Epithelial cell of esophagus (primary cell): Measurements from ENCODE around the gene DHFR.

ENCODE experiments used
- DNase-seq: peaks from one replicate; pipeline ENCODE4 v3.0.0; 2010; ENCODE audit warnings: low read depth
- H3K4me3 ChIP-seq: 2 replicates; pipeline ENCODE4 v1.5.1; 2011; ENCODE audit warnings: mild to moderate bottlenecking, low read length, control low read depth
- CTCF ChIP-seq: IDR thresholded peaks from 2 replicates; pipeline ENCODE4 v1.5.1; 2011; ENCODE audit warnings: low read depth, mild to moderate bottlenecking, low read length, control low read depth, inconsistent platforms; ENCODE audit not compliant: insufficient read depth; ENCODE audit errors: missing control alignments

The DHFR gene

GRCh38 chr5:80696450-80696849, 41.7 kb upstream of the DHFR start:
- no peak overlapping the region for H3K4me3 ChIP-seq
- TF ChIP-seq CTCF, result no peak
- no peak for DNase-seq

GRCh38 chr5:80695666-80696065, 40.9 kb upstream of the DHFR start:
- DNase-seq, result no peak
- no peak for TF ChIP-seq CTCF
- no peak overlapping the region for H3K4me3 ChIP-seq

- DNase-seq, result no peak
- H3K4me3 ChIP-seq, result no peak overlapping the region
- no peak for TF ChIP-seq CTCF
These were observed 34.8 kb upstream of the DHFR start for GRCh38 chr5:80689627-80690026.

- no peak for TF ChIP-seq CTCF
- no peak for DNase-seq
- no peak overlapping the region for H3K4me3 ChIP-seq
These were observed 34.1 kb upstream of the DHFR start for GRCh38 chr5:80688648-80689420.

GRCh38 chr5:80686757-80687156, 32.0 kb upstream of the DHFR start:
- no peak overlapping the region for H3K4me3 ChIP-seq
- TF ChIP-seq CTCF, result peak; percentile 28
- DNase-seq, result no peak

GRCh38 chr5:80676706-80677105, 21.9 kb upstream of the DHFR start:
- no peak for DNase-seq
- TF ChIP-seq CTCF, result no peak

More at GRCh38 chr5:80676706-80677105, 21.9 kb upstream of the DHFR start:
- no peak overlapping the region for H3K4me3 ChIP-seq
